ENCODE data around the gene TMEM18.
"Not testable (repeated sequence)": the region's sequence is repeated elsewhere in the genome, so short reads cannot be mapped to it uniquely, and the experiment has no call there.

TMEM18 gene

DNA sequence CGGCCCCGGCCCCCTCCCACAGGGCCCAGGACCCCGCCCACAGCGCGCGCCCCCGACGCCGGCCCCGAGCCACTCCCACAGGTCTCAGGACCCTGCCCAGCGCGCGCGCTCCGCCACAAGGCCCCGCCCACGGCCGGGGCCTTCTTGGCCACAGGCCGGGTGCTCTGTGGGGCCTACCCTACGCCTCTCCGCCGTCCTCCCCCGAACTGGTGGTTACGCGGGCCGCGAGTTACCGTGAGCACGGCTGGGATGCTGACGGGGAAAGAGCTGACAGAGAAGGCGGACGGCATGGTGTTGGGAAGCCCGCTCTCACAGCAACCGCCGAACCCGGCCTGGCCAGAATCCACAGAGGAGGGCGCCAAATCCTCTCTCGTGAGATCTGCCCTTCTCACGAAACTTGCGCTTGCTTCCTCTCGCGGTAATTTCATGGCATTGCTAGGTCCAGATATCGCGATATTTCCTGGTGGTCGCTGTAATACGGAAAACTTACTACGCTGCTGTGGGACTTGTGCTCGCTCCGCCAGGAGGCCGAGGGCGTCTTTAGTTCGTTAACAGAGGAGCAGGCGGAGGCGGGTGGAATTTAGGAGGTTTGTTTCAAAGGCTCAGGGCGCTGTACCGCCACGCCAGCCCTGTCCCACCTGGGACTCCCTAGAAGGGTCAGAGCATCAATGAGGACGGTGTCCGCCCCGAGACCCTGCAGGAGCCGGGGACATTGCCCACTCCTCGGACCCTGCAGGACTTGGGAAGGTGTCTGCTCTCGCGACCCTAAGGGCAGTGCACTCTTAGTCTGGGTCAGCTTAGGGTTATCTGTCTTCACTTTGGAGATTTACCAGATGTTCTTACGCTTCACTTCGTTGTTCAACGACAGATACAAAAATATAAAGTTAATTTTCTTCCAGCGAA is at the start of gene TMEM18:
Gene TMEM18 (minus strand): TSS at position 351 of the 903 bp plus-strand sequence. CDS start 61 bp downstream, at position 290.
- peak; percentile 79 to 92 for DNase-seq (ENCODE audit: low read depth in 2 of 2)

DNA sequence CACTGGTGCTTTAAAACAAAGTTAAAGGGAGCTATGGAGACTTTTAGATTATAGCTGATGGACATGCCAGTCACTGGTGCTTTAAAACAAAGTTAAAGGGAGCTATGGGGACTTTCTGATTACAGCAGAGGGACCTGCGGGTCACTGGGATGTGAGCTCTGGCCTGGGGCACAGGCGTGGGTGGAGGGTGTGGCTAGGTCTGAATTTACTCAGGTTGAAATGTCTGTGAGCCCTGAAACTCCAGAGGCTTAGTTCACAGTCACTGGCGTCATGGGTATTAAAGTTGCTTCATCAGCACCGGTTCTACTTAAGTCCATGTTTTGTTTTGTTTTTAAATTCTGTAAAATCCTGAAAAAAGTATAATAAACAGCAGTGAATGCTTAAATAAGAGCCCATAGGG is 49.0 kb upstream of the TMEM18 start:
- no peak for DNase-seq (ENCODE audit: low read depth in 2 of 2)

DNA sequence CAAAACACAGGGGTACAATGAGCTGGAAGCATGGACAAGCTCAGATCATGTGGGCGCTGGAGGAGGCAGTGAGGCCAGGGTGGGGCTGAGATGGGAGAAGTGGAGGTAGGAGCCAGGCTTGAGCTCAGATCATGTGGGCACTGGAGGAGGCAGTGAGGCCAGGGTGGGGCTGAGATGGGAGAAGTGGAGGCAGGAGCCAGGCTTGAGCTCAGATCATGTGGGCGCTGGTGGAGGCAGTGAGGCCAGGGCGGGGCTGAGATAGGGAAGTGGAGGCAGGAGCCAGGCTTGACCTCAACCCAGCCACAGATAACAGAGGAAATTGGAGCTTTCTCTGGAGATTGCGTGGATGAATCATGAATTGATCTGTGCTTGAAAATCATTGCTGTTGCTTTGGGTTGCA is 48.3 kb upstream of the TMEM18 start:
- no peak for DNase-seq (ENCODE audit: low read depth in 2 of 2)

DNA sequence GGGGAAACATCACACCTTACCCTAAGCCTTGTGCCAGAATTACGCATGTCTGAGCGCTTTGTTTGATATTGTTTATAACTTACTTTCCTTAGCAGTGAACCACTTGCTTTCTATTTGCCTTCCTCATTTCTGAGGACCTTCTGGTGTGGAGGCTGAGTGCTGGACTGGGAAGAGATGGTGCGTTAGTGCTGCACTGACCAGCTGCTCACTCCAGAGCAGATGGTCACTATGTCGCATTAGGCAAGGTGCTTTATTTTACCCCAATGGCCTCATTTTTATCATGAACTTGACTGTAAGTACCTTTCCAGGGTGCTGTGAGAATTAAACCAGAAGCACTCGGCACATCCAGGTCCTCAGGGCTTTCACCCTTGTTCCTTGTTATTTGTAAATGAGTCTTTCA is 46.6 kb upstream of the TMEM18 start:
- DNase-seq (ENCODE audit: low read depth in 2 of 2), result no peak

DNA sequence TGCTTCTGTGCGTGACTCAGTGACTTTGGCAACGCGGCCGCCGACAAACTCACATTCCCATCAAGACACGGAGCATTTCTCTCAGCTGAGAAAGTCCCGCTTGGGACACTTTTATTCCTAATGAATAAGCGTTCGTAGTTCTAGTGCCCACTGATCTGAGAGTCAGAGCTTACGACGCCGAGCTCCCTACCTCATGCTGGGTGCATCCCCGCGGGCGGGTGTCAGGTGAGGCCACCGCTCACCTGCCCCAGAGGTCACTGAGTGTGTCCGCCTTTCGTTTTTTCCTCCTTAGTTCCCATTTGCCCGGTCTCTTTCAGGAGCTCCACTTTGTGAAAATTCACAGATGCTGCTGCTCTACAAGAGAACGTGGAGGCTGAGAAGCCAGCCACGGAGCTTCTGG is 43.6 kb upstream of the TMEM18 start:
- DNase-seq (ENCODE audit: low read depth in 2 of 2), result no peak

DNA sequence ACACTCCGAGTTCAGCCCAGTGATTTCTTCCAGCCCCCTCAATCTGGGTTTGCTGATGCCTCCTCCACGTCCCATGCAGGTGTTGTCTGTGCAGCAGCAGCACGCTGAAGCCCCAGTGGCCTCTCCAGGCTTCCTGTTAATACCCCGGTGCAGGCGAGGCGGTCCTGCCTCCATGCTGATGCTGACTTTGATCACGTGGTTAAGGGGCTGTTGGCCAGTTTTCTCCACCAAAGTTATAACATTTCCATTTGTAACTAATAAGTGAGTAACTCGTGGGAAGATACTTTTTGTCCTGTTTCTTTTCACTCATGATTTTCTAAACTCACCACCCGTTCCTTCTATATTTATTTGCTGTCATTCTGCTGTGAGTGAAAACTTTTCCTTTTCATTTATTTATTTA is 42.5 kb upstream of the TMEM18 start:
- DNase-seq (ENCODE audit: low read depth in 2 of 2), result no peak

DNA sequence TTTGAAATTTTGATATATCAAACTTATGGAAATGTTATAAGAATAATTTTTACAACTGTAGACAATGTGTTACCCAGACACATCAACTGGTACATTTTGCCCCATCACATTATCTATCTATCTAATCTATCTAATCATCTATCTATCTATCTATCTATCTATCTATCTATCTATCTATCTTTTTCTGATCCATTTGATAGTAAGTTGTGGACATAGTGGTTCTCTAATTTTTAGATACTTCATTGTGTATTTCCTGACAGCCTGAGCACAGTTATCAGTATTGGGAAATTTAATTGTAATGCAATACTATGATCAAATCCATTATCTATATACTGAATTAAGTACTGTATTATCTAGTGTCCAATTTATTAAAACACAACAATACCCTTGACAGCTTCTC is 42.0 kb upstream of the TMEM18 start:
- no peak for DNase-seq (ENCODE audit: low read depth in 2 of 2)

DNA sequence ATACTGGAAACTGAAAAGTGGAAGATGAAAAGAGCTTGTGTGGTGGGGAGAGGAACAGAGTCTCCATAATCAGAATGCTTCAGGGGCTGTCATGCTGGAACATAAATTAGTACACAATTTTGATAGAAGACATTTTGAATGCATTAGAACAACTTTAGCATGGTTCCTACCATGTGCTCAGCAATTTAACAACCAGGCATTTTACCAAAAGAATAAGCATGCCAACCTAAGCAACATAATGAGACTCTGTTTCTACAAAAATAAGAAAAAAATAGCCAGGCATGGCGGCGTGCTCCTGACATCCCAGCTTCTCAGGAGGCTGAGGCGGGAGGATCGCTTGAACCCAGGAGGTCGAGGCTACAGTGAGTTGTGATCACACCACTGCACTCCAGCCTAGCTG is 40.5 kb upstream of the TMEM18 start:
- DNase-seq (ENCODE audit: low read depth in 2 of 2), result no peak

DNA sequence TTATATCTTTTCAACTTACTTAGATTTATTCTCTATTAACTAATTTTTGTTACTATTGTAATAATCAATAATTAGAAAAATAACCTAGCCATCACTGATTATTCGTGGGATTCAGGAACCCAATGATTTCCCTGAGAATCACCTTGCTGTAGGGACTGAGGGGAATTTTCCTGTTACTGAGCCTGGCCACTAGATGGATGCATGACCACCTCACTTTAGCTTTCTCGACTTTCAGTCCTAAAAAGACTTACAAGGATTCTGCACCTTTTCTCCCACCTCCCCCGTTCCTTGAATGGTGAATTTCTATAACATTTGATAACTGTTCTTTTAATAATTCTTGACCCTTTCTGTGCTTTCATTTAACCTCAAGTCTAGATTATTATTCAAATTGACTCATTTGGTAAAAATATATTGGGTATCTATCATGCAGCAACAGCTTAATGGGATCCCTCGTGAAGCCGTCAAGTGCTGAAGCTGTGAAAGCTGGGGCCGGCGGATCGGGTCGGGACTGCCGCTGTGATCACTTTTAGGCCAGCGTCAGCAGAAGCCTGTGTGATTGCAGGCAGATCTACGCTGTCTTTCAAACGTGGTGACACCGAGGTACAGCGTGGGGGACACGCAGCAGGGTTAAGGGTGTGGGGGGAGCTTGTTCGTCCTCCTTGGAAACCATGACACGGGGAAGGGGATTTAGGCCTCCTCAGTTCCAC is 38.8 kb upstream of the TMEM18 start:
- no peak for DNase-seq (ENCODE audit: low read depth in 2 of 2)

DNA sequence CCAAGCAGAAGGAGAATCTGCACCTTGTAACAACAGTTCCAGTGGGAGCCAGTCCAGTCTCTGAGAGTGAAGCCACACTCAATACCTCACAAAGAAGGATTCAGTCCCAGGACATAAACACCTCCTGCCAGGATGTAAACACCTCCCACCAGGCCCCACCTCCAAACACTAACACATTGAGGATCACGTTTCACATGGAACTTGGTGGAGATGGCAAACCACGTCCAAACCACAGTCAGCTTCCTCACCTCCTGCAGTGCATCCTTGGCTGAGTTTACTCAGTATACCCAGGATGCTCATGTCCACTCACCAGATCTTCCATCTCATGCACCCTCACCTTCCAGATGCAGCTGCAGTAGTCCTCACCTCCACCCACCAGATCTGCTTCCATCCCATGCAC is 37.8 kb upstream of the TMEM18 start:
- no peak for DNase-seq (ENCODE audit: low read depth in 2 of 2)

DNA sequence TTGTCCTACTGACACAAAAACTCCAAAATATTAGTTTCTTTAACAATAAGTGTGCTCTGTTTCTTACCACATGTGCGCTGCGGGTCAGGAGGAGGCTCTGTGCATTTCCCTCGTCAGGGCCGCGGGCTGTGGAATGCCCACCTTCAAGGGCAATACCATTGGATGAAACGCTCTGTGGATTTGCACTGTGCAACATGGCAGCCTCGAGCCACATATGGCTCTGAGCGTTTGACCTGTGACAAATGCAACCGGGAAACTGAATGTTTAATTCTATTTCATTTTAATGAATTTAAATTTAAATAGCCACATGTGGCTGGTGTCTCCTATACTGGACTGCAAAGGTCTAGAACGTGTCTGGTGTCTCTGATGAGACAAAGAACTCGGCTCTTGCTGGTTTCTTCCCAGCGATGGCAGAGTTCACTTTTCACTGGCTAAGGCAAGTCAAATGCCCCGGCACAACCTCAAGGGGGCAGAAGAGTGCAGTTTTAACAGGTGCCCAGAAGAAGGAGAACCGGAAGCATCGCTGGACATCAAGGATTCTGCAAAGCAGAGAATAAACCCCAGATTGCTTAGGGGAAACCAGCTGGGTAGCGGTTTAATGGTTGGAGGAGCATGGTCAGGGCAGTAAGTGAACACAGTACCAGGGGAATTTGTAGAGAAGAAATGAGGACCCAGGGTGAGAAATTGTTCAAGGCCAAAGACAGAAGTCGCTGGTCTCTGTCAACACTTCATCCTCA is 37.0 kb upstream of the TMEM18 start:
- peak in 1 of 2 donors; percentile 17 for DNase-seq (ENCODE audit: low read depth in 2 of 2)

DNA sequence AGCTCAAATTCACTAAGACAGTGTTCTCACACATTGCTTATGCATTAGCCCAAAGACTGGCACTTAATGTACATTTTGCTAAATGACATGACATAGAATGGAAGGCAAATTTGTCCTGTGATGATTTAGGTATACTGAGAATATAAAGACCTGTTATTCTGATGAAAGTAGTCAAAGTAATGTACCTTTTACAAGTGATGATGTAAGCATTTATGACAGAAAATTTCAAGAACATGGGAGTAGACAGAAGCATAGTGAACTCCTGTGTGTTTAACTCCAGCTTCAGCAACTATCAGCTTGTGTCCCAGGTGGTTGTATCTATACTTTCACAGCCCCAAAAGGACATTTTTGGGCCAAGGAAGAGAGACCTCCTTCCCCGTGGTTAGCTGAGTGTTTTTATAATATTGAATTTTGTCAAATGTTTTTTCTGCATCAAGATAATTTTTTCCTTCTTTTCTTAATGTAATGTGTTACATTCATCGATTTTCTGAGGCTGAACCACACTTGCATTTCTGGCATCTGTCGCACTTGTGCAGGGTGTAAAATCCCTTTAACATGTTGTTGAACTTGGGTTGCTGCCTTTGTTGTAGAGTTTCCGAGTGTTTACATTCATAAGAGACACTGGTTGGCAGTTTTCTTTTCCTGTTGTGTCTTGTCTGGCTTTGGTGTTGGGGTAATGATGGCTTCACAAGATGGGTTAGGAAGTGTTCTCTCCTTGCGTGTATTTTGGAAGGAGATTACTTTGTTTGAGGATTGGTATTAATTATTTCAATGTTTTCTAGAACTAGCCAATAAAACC is 33.9 kb upstream of the TMEM18 start:
- no peak for DNase-seq (ENCODE audit: low read depth in 2 of 2)

DNA sequence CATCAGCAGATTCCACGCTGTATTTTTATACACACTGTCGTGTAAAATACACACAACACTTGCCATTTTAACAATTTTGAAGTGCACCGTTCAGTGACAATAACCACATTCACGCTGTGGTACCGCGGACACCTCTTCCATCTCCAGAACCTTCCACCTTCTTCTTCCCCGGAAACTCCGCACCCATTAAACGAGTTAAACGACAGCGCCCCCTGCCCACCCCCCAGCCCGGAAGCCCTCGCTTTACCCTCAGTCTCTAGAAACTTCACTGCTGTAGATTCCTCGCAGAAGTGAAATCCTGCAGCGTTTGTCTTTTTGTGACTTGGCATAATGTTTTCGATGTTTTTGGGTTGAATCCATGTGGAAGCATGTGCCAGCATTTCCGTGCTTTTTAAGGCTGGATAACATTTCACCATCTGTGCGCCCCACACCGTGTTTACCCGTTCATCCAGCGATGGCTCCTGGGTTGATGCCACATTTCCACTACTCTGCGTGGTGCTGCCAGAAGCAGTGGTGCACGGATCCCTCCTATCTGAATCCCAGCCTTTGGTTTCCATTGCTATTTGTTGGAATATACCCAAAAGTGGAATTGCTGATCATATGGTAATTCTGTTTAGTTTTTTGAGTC is 32.0 kb upstream of the TMEM18 start:
- no peak for DNase-seq (ENCODE audit: low read depth in 2 of 2)

DNA sequence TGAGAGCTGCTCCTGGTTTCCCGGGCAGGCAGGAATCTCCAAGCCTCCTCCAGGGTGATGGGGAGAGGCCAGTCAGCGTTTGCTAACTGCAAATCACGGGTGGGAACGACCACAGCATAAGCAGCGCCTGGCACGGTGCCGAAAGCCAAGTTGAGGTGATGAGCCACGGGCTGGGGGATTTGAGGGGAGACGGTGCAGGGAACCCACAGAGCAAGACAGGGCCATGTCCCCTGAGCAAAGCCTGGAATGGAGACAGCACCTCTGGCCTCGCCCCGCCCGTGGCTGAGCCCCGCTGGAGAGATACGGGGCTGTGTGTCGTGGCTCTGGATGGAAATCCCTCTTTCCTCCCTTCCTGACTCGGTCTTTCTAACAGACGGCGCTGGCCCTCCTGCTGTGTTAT is 31.5 kb upstream of the TMEM18 start:
- DNase-seq (ENCODE audit: low read depth in 2 of 2), result no peak

DNA sequence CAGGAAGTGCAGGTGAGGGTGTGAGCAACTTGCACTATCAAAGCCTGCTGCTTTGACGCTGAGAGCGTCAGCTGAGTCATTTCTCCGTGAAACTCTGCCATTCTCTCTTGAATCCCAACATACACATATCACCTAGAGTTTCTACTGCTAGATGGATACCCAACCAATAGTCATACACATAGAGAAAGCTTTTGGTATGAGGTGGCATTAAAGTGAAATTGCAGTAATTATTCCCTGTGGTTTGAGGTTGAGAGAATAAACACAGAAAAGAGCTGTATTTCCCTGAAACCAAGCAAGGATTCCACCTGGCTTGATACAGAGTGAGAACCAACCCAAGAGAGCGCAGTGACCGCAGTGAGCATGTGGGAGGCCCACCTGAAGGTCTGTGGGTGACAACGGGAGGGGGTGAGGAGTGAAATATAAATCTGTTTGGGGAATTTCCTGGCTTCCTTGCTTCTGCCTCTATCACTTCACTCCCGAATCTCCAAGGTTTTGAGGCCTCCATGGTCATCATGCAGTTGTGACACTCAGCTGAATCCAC is 28.8 kb upstream of the TMEM18 start:
- DNase-seq (ENCODE audit: low read depth in 2 of 2), result no peak

DNA sequence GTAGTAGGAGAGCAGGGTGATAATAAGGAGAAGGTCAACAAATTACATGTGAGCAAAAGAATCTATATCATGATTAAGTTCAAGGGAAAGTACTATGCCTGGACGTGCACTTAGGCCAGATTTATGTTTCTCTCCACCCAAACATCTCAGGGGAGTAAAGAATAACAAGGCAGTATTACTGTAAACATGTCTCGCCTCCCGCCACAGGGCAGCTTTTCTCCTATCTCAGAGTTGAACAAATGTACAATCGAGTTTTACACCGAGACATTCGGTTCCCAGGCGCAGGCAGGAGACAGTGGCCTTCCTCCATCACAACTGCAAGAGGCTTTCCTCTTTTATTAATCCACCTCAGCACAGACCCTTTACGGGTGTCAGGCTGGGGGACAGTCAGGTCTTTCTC is 25.6 kb upstream of the TMEM18 start:
- DNase-seq (ENCODE audit: low read depth in 2 of 2), result not testable (repeated sequence)

DNA sequence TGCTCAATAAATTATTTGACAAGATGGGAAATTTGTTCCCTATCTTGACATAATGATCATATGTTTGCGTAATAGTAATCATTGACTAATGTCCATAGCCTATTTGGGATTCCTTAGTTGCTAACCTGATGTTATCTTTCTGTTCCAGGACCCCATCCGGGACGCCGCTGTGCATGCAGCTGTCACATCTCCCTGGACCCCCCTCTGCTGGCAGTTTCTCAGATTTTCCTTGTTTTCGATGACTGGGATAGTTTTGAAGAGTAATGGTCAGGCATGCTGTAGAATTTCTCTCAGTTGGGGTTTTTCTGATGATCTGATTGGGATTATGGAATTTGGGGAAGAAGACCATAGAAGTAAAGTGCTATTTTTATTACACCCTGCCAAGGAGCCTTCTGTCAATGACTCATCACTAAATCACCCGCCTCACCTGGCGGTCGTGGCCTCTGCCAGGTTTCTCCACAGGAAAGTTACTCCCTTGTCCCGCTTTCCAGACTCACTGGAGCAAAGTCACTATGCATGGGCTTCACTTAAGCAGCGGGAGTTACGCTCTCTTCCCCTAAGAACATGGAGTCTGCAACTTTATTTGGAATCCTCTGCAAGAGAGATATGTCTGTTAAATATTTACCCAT is 19.9 kb upstream of the TMEM18 start:
- no peak for DNase-seq (ENCODE audit: low read depth in 2 of 2)

DNA sequence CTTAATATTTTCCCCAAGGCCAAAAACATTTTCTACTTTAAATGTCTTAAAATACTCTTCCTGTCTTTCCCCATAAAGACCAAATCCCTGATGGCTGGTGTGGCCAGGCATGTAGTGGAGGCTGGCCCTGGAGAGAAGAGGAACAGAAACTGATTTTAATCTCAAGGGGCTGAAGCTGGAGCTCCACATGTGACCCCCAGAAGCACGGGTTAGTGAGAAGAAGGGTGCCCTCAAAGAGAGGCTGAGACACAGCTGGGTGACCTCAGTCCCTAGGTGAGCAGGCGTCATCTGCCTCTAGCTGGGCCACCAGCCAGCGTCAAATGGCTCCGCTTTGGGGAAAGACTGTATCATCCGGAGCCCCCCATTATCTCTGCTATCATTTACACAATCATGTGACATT is 19.3 kb upstream of the TMEM18 start:
- DNase-seq (ENCODE audit: low read depth in 2 of 2), result no peak

DNA sequence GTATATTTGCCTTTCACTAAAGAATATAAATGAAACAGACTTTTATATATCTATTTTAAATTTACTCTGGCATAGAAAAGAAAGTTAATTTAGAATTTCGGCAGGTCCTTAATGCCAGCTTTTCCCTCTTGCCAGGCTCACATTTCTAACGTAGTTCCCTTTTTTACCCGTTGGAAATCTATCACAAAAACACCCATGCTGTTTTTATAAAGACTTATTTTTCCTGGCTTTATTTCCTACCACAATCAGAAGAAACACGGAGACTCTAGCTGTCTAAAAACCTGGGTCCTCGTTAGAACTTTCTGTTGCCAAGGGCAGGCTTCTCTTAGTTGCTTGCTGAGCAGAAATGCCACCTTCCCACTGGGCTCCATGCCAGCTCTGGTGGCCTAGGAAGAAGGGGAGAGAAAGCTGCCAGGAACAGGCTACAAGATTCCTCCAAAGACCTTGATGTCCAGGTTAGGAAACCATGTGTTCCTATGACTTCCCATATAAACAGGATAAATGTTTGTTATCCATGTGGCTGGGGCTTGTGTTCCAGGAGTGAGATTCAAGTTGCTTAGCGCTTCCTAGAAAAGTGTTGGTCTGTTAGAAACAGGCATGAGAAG is 17.8 kb upstream of the TMEM18 start:
- no peak for DNase-seq (ENCODE audit: low read depth in 2 of 2)

DNA sequence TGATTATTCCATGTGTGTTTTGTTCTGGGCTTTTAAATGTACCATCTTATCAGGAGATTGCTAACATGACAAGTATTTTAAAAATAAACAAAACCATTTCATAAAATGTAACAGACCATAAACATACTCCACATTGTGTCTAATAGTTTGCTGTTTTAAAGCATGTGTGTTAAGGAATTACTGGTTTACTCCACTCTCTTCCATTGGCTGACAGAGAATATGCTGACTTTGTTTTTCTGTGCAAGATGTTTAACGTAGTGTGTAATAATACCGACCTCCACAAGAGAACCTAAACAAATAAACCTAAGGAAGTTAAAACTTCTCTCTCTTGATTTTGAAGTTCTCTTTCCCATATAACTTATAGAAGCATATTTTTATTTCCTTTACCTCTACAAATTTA is 17.0 kb upstream of the TMEM18 start:
- no peak for DNase-seq (ENCODE audit: low read depth in 2 of 2)
